ENCODE results near the gene IL22RA2.

- TF ChIP-seq REST (IDR thresholded peaks at IDR 0.05; ENCODE audit: low read depth, low read length) (no peak), EP300 (IDR thresholded peaks at IDR 0.05; ENCODE audit: borderline replicate concordance in 1 of 2, low read depth in 1 of 2, low read length in 1 of 2) (no peak), USF2 (IDR thresholded peaks at IDR 0.05; ENCODE audit: borderline replicate concordance, low read depth, low read length) (no peak), RFX5 (IDR thresholded peaks at IDR 0.05; ENCODE audit: low read length) (no peak)
These were observed 8.6 kb upstream of the IL22RA2 start for GRCh38 chr6:137181891-137182653.
